Panc1 (cell line): ENCODE results near the gene ALKAL2. TPM values are rescaled to one million over a fixed set of nuclear protein-coding genes. Genes with fewer than 3 reads are reported as not detected.

Source experiments
- ATAC-seq: fragments of 200-7000 bp; cut with Tn5 transposase; 2 replicates; pipeline ENCODE4 v1.9.1; 2020; ENCODE audit warnings: mild to moderate bottlenecking, moderate library complexity
- BruUV-seq: library from RNA; stranded (reverse); fragments of 400-500 nt; replicated peaks from 2 replicates; lab custom pipeline; 2021; lab: Mats Ljungman, UMichigan
- CTCF ChIA-PET: fragments of 300-600 bp; sonication (Branson Sonifier 250); formaldehyde crosslinking; loops from one replicate; lab custom pipeline; 2022; ENCODE audit warnings: antibody characterized with exemption; lab: Charles Lee
- POLR2A ChIA-PET: fragments of 300-600 bp; sonication (Branson Sonifier 250); formaldehyde crosslinking; loops from one replicate; lab custom pipeline; 2022; ENCODE audit warnings: antibody characterized with exemption; lab: Charles Lee
- DNase-seq: peaks from one replicate; pipeline ENCODE4 v3.0.0-alpha.2; 2010; ENCODE audit warnings: low read depth, low spot score
- H3K27ac ChIP-seq: 2 replicates; pipeline ENCODE4 v1.5.1; 2011; ENCODE audit warnings: mild to moderate bottlenecking, low read length, inconsistent platforms
- H3K27me3 ChIP-seq: fragments of 200-500 bp; sonication (Bioruptor generic); 2 replicates; pipeline ENCODE4 v1.6.0; 2014; ENCODE audit warnings: low read length, inconsistent platforms; ENCODE audit not compliant: control insufficient read depth, insufficient read depth
- H3K36me3 ChIP-seq: fragments of 200-500 bp; sonication (Bioruptor generic); 2 replicates; pipeline ENCODE4 v1.5.1; 2014; ENCODE audit warnings: inconsistent platforms, mild to moderate bottlenecking, low read length, moderate library complexity; ENCODE audit not compliant: control insufficient read depth, insufficient read depth
- H3K4me1 ChIP-seq: 2 replicates; pipeline ENCODE4 v1.5.1; 2011; ENCODE audit warnings: inconsistent platforms, mild to moderate bottlenecking, low read length, moderate library complexity; ENCODE audit not compliant: control insufficient read depth, insufficient read depth
- H3K4me3 ChIP-seq, 2 experiments: 2 replicates each; pipeline ENCODE4 v1.5.1; 2011 to 2012; ENCODE audit warnings: low read depth in 2 of 2, low read length in 2 of 2, mild to moderate bottlenecking in 2 of 2, inconsistent platforms in 1 of 2, moderate library complexity in 1 of 2
- H3K9me3 ChIP-seq: fragments of 200-500 bp; sonication (Bioruptor generic); 2 replicates; pipeline ENCODE4 v1.5.1; 2014; ENCODE audit warnings: low read depth, mild to moderate bottlenecking, inconsistent platforms, low read length, moderate library complexity; ENCODE audit not compliant: control insufficient read depth, insufficient read depth
- CTCF ChIP-seq: fragments of 450-650 bp; IDR thresholded peaks from 2 replicates; pipeline ENCODE4 v1.5.1; 2017; ENCODE audit warnings: mild to moderate bottlenecking
- POLR2AphosphoS5 ChIP-seq: IDR thresholded peaks from 2 replicates; pipeline ENCODE4 v1.6.1; 2012; ENCODE audit warnings: mild to moderate bottlenecking, low read depth, low read length, moderate library complexity
- REST ChIP-seq, 2 experiments: IDR thresholded peaks; 2 replicates each; pipeline ENCODE4 v1.6.1; 2011 to 2012; ENCODE audit warnings: low read depth in 2 of 2, control low read depth in 1 of 2, low read length in 1 of 2, mild to moderate bottlenecking in 1 of 2, moderate library complexity in 1 of 2; ENCODE audit not compliant: insufficient read depth in 1 of 2
- SIN3A ChIP-seq: IDR thresholded peaks from 2 replicates; pipeline ENCODE4 v1.6.1; 2012; ENCODE audit warnings: low read depth, mild to moderate bottlenecking, low read length, moderate library complexity, borderline replicate concordance; ENCODE audit not compliant: insufficient read depth
- TCF7L2 ChIP-seq: IDR thresholded peaks from 2 replicates; pipeline ENCODE4 v1.6.1; 2011; ENCODE audit warnings: mild to moderate bottlenecking, low read depth, low read length, inconsistent platforms
- in situ Hi-C: cut with HindIII; loops from 2 replicates; pipeline ENCODE4 v1.10.0; 2016; ENCODE audit warnings: low sequenced_read_pairs, low pct_unique_long_range_greater_than_20kb
- intact Hi-C: fragments of 100-400 bp; cut with micrococcal nuclease; formaldehyde crosslinking; loops from one replicate; pipeline ENCODE4 v1.10.0; 2022; ENCODE audit not compliant: unreplicated experiment
- total RNA-seq: library from RNA; stranded (reverse); gene quantifications from one replicate; pipeline ENCODE4 v1.2.1, GENCODE V29; 2021; ENCODE audit not compliant: unreplicated experiment

ALKAL2 gene
- total RNA-seq, 1 experiment from 2014 or later = not detected

DNA sequence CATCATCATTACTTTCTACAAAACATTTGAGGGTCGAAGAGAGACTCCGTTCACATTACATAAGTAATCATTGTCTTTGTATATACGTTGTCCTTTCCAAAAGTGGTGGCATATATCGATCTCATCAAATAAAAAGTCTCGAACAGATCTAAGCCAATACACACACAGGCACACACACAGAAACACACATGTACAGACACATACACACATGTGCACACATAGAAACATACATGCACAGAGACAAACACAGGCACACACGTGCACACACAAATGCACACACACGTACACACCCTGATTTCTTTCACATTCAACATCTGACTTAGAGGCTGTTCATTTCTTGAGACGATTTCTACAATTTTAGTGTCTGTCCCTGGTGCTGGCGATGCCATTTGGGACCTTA, 17.5 kb upstream of the ALKAL2 start:
- DNase-seq = no peak
- no peaks in the 10 kb centered on the region; the same call in none of the 2 replicates for H3K27me3 ChIP-seq
- BruUV-seq = no TSS peak
- ATAC-seq = no peak
- ChIA-PET CTCF (no interaction called here), POLR2A (no interaction called here)
- intact Hi-C loops (no loop called here), in situ Hi-C loops (no loop called here)
- H3K9me3 ChIP-seq = no peaks in the 10 kb centered on the region
- no peak overlapping the region for H3K4me3 ChIP-seq
- H3K4me1 ChIP-seq = no peaks in the 10 kb centered on the region
- no peak overlapping the region for H3K27ac ChIP-seq
- H3K36me3 ChIP-seq = no peaks in the 10 kb centered on the region
- TF ChIP-seq SIN3A (no peak), TCF7L2 (no peak), CTCF (no peak), POLR2AphosphoS5 (no peak), REST (IDR thresholded peaks at IDR 0.05; ENCODE audit: insufficient read depth in 1 of 2, low read depth in 2 of 2, low read length in 1 of 2) (no peak)

DNA sequence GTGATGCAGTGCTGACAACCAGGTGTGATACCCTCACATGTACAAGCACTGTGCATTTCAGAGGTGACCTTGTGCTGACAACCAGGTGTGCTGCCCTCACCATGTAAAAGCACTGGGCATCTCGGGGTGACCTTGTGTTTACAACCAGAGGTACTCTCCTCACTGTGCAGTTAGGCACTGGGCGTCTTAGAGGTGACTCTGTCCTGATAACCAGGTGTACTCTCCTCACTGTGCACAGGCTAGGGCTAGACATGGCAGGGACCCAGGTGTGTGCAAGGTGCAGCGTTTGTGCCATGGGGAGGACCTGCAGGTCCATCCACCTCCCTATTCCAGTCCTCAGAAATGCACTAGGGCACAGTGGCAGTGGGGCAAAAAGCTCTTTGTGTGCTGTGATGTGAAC, 8.5 kb upstream of the ALKAL2 start:
- H3K36me3 ChIP-seq = no peaks in the 10 kb centered on the region
- no peak overlapping the region for H3K4me3 ChIP-seq
- POLR2A ChIA-PET = no interaction called here
- no peaks in the 10 kb centered on the region for H3K4me1 ChIP-seq
- no peak overlapping the region for H3K27ac ChIP-seq
- TF ChIP-seq REST (IDR thresholded peaks at IDR 0.05; ENCODE audit: insufficient read depth in 1 of 2, low read depth in 2 of 2, low read length in 1 of 2) (no peak), CTCF (no peak), SIN3A (no peak), TCF7L2 (no peak), POLR2AphosphoS5 (no peak)
- in situ Hi-C loops (no loop called here), intact Hi-C loops (no loop called here)
- no peak for DNase-seq
- CTCF ChIA-PET = no interaction called here
- no peak for ATAC-seq
- no peaks in the 10 kb centered on the region for H3K9me3 ChIP-seq
- H3K27me3 ChIP-seq = peaks cover 7% of the 10 kb centered on the region
- no TSS peak for BruUV-seq
